Thoracic aorta (tissue), 2 donors: Measurements from ENCODE around the gene DGKD. TPM values are rescaled to one million over a fixed set of nuclear protein-coding genes. Genes with fewer than 3 reads are reported as not detected.
A peak's percentile ranks its signal among the peaks of the same experiment; 100 is the strongest.

ENCODE experiments used
- ATAC-seq: fragments of 150-250 bp; one replicate; pipeline ENCODE4 v1.8.0; 2017; ENCODE audit warnings: low read depth; ENCODE audit not compliant: insufficient number of reproducible peaks, low FRiP score
- DNase-seq: peaks from one replicate; pipeline ENCODE4 v3.0.0-alpha.2; 2020; ENCODE audit warnings: low spot score
- H3K27ac ChIP-seq, 2 donors: fragments of 200-600 bp; sonication (generic); 1 replicate in 1 of 2; 2 replicates in 1 of 2; pipeline ENCODE4 v1.5.1; 2016; ENCODE audit warnings: mild to moderate bottlenecking in 2 of 2, moderate library complexity in 2 of 2
- H3K27me3 ChIP-seq: fragments of 200-600 bp; sonication (generic); replicated peaks from 2 replicates; pipeline ENCODE4 v1.6.0; 2016; ENCODE audit warnings: mild to moderate bottlenecking; ENCODE audit not compliant: insufficient read depth
- H3K36me3 ChIP-seq: fragments of 200-600 bp; sonication (generic); one replicate; pipeline ENCODE4 v1.5.1; 2016
- H3K4me1 ChIP-seq, 2 donors: fragments of 200-600 bp; sonication (generic); 1 replicate in 1 of 2; 2 replicates in 1 of 2; pipeline versions ENCODE4 v1.5.1 to v1.6.0; 2016; ENCODE audit warnings: low read depth in 2 of 2, mild to moderate bottlenecking in 1 of 2; ENCODE audit not compliant: control insufficient read depth in 1 of 2
- H3K4me3 ChIP-seq: fragments of 200-600 bp; sonication (generic); 2 replicates; pipeline ENCODE4 v1.5.1; 2016; ENCODE audit warnings: mild to moderate bottlenecking
- H3K9me3 ChIP-seq: fragments of 200-600 bp; sonication (generic); 2 replicates; pipeline ENCODE4 v1.5.1; 2016
- total RNA-seq, 2 donors: library from RNA; depleted of rRNA; stranded (reverse); fragments of >200 nt; gene quantifications; one replicate each; pipeline versions ENCODE4 v1.1.0 to v1.2.3, GENCODE V29; 2016
- TF ChIP-seq, protein P1 (sequence below): fragments of 200-600 bp; sonication (generic); IDR thresholded peaks from one replicate; pipeline ENCODE4 v1.5.1; 2019; ENCODE audit warnings: antibody characterized with exemption

Gene DGKD
- total RNA-seq, 2 donors from 2014 or later: 47.3 to 47.9 TPM

DNA sequence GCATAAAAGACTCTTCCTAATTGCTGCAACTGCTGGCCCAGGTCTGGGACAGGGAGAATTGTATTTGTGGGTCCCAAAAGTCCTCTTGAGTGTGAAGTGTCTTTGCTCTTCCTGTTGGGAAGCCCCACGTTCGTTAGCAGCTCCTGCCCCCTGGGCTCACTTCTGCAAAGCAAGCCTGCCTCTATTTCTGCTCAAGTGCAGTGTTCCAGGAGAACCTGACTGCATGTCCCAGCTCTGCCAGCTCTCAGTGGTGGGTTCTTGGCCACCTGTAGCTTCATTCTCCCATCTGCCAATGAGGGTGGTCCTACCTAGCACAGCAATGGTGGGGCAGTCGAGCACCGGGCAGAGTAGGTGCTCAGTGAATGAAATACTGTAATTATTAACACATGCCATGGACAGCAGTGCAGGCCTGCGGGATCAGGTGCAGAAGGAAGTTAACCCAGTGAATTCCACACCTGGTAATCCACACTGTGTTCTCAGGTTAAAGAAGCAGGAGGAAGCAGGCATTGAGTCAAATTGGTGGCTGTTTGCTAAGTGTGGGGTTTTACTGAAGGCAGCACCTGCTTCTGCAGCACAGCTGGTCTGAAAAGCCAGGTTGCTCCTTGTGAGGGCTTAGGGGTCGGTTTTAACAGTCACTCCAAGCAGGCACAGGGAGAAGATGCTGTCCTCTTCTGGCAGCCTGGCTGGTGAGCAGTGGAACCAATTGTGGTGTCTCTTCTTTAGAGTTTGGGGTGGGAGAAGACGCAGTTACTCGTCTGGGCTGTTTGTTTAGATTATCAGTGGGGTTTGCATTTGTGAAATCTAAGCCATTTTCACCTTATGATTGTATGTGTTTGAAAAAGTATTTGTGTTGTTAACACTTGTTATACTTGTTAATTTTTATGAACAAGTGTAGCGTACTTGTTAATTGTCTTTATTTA lies 54.3 kb downstream of the DGKD start:
- Histone ChIP-seq H3K27me3 (no peaks in the 10 kb centered on the region), H3K9me3 (peaks cover 2% of the 10 kb centered on the region), H3K36me3 (no peaks in the 10 kb centered on the region), H3K4me3 (no peak overlapping the region), H3K4me1 (peaks cover 22 to 47% of the 10 kb centered on the region in 2 donors), H3K27ac (peak overlapping the region; percentile 56 to 84)
- DNase-seq (no peak), ATAC-seq (no peak)
- TF ChIP-seq, protein P1, sequence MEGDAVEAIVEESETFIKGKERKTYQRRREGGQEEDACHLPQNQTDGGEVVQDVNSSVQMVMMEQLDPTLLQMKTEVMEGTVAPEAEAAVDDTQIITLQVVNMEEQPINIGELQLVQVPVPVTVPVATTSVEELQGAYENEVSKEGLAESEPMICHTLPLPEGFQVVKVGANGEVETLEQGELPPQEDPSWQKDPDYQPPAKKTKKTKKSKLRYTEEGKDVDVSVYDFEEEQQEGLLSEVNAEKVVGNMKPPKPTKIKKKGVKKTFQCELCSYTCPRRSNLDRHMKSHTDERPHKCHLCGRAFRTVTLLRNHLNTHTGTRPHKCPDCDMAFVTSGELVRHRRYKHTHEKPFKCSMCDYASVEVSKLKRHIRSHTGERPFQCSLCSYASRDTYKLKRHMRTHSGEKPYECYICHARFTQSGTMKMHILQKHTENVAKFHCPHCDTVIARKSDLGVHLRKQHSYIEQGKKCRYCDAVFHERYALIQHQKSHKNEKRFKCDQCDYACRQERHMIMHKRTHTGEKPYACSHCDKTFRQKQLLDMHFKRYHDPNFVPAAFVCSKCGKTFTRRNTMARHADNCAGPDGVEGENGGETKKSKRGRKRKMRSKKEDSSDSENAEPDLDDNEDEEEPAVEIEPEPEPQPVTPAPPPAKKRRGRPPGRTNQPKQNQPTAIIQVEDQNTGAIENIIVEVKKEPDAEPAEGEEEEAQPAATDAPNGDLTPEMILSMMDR: no peak

DNA sequence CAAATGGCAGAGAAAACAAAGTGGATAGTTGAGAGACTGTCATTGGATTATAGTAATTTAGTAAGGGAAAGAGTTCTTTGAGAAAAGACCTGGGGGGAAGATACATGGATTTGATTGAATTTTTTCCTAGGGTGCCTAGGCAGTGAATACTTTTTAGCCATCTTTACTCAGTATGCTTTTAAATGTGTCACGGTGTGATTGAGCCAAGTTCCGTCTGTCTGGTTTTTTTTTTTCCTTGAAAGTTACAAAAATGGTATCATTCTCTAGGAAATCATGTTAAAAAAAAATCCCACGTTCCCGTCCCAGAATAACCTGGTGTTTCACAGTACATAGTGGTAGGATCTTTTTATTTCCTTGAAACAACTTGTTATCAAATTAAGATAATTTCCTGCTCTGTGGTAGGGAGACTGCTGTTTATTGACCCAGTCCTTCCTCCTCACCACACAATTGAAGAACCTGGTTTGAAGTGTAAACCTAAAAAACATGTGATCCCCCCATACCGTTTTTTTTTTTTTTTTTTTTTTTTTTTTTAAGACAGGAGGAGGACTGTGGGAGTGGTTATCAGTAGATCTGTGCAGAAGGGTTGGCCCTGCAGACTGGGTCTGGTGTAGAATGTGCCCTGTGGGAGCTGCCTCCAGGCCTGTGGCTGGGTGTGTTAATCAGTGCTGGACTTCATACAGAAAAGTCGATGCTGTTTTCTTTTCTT lies 55.1 kb downstream of the DGKD start:
- Histone ChIP-seq H3K9me3 (peaks cover 2% of the 10 kb centered on the region), H3K36me3 (no peaks in the 10 kb centered on the region), H3K4me1 (peaks cover 30 to 55% of the 10 kb centered on the region in 2 donors), H3K27me3 (no peaks in the 10 kb centered on the region), H3K27ac (peak overlapping the region; percentile 64 to 84), H3K4me3 (no peak overlapping the region)
- TF ChIP-seq, protein P1: no peak
- ATAC-seq: peak; percentile 46
- DNase-seq: no peak

DNA sequence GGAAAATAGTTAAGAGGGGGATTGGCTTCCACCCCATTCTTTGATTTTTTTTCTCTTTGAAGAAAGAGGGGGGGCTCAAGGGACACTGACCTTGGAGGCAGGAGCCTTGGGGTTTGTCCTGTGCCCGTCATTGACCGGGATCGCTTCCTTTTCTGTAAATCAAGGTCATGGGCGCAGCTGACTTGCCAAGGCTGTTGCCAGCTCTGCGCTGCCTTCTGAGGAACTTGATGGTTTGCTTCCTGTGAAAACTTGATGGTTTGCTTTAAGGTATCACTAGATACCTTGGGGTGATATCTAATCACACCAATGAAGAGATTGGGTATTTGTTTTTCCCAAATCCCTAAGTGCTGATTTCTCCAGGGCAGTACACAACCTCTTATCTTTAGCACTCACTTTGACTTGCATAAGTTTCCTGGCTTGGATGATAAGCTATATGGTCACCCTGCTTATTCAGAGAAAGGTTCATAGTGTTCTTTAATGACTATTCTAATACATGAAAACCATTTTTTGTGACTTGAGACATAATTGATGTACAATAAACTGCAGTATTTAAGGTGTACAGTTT lies 56.0 kb downstream of the DGKD start:
- no peaks in the 10 kb centered on the region for H3K27me3 ChIP-seq
- DNase-seq (no peak), ATAC-seq (no peak)
- H3K4me1 ChIP-seq: peaks cover 37 to 64% of the 10 kb centered on the region in 2 donors
- H3K36me3 ChIP-seq: no peaks in the 10 kb centered on the region
- TF ChIP-seq, protein P1: no peak
- H3K9me3 ChIP-seq: peaks cover 2% of the 10 kb centered on the region
- H3K4me3 ChIP-seq: no peak overlapping the region
- peak overlapping the region; percentile 64 to 84 for H3K27ac ChIP-seq

DNA sequence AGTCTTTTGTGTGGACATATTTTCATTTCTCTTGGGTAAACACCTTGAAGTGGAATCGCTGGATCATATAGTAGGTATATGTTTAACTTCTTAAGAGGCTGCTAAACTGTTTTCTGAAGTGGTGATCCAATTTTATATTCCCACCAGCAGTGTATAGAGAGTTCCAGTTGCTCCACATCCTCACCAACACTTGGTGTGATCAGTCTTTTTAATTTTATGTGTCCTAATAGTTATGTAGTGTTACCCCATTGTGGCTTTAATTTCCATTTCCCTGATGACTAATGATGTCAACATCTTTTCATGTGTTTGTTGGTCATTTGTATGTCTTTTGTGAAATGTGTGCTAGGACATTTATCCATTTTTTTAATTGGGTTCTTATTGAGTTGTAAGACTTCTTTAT lies 56.9 kb downstream of the DGKD start:
- Histone ChIP-seq H3K9me3 (peaks cover 2% of the 10 kb centered on the region), H3K4me1 (peaks cover 40 to 69% of the 10 kb centered on the region in 2 donors), H3K36me3 (no peaks in the 10 kb centered on the region), H3K4me3 (no peak overlapping the region), H3K27ac (peak overlapping the region in 1 of 2 donors; percentile 84), H3K27me3 (no peaks in the 10 kb centered on the region)
- TF ChIP-seq, protein P1: no peak
- no peak for ATAC-seq
- no peak for DNase-seq

DNA sequence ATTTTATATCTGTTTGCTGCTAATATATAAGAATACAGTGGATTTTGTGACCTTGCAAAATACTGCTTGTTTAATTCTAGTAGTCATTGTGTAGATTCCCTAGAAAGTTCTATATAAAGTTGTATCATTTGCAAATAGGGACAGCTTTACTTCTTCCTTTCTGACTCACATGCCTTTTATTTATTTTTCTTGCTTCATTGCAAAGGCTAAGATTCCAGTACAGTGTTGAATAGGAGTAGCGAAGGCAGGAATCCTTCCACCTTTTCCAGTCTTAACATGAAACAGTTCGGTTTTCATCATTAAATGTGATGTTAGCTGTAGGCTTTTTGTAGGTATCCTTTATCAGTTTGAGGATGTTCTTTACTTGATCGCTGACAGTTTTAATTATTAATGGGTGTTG lies 58.1 kb downstream of the DGKD start:
- peak overlapping the region in 1 of 2 donors; percentile 90 for H3K27ac ChIP-seq
- H3K36me3 ChIP-seq: no peaks in the 10 kb centered on the region
- no peak for ATAC-seq

More for the DNA sequence above, 58.1 kb downstream of the DGKD start:
- DNase-seq: no peak
- Histone ChIP-seq H3K4me1 (peaks cover 40 to 66% of the 10 kb centered on the region in 2 donors), H3K4me3 (no peak overlapping the region), H3K27me3 (no peaks in the 10 kb centered on the region), H3K9me3 (peaks cover 2% of the 10 kb centered on the region)
- TF ChIP-seq, protein P1: no peak
